ENCODE measurements around the gene ACTN1.

Gene ACTN1

GRCh38 chr14:68952531-68953195 is 26.4 kb downstream of the ACTN1 start:
- DNase-seq (ENCODE audit: low read depth), result peak; percentile 70
- TF ChIP-seq CTCF (conservative IDR thresholded peaks at IDR 0.05; ENCODE audit: low read depth, low read length), result no peak
- H3K4me3 ChIP-seq (ENCODE audit: low read depth, low read length), result no peak overlapping the region

- H3K4me3 ChIP-seq (ENCODE audit: low read depth, low read length), result no peak overlapping the region
- no peak for DNase-seq (ENCODE audit: low read depth)
- no peak for TF ChIP-seq CTCF (conservative IDR thresholded peaks at IDR 0.05; ENCODE audit: low read depth, low read length)
Measured at GRCh38 chr14:68951800-68952530, 27.1 kb downstream of the ACTN1 start.

GRCh38 chr14:68951035-68951797 is 27.9 kb downstream of the ACTN1 start:
- DNase-seq (ENCODE audit: low read depth), result peak; percentile 88
- TF ChIP-seq CTCF (conservative IDR thresholded peaks at IDR 0.05; ENCODE audit: low read depth, low read length), result no peak
- H3K4me3 ChIP-seq (ENCODE audit: low read depth, low read length), result no peak overlapping the region

- H3K4me3 ChIP-seq (ENCODE audit: low read depth, low read length), result no peak overlapping the region
- no peak for TF ChIP-seq CTCF (conservative IDR thresholded peaks at IDR 0.05; ENCODE audit: low read depth, low read length)
- peak; percentile 62 for DNase-seq (ENCODE audit: low read depth)
Measured at GRCh38 chr14:68950111-68950510, 29.0 kb downstream of the ACTN1 start.

- no peak overlapping the region for H3K4me3 ChIP-seq (ENCODE audit: low read depth, low read length)
- no peak for DNase-seq (ENCODE audit: low read depth)
- no peak for TF ChIP-seq CTCF (conservative IDR thresholded peaks at IDR 0.05; ENCODE audit: low read depth, low read length)
Measured at GRCh38 chr14:68949601-68949965, 29.5 kb downstream of the ACTN1 start.

- no peak for DNase-seq (ENCODE audit: low read depth)
- TF ChIP-seq CTCF (conservative IDR thresholded peaks at IDR 0.05; ENCODE audit: low read depth, low read length), result no peak
- no peak overlapping the region for H3K4me3 ChIP-seq (ENCODE audit: low read depth, low read length)
Measured at GRCh38 chr14:68948686-68949600, 30.2 kb downstream of the ACTN1 start.

Measured in choroid plexus epithelial cell (primary cell).